Activated CD8-positive, alpha-beta T cell treated with anti-CD3 and anti-CD28 coated beads for 36 hours (primary cell): ENCODE results near the gene PBRM1. TPM values are rescaled to one million over a fixed set of nuclear protein-coding genes. Genes with fewer than 3 reads are reported as not detected.
A peak's percentile ranks its signal among the peaks of the same experiment; 100 is the strongest.

ENCODE experiments used
- ATAC-seq: fragments of 200-7000 bp; cut with Tn5 transposase; one replicate; pipeline ENCODE4 v1.10.0; 2021; ENCODE audit warnings: mild to moderate bottlenecking, moderate library complexity
- CTCF ChIA-PET: fragments of 350-600 bp; sonication (Branson Sonifier 250); formaldehyde crosslinking; loops from one replicate; lab custom pipeline; 2021; ENCODE audit warnings: antibody characterized with exemption; lab: Charles Lee
- POLR2A ChIA-PET: fragments of 350-600 bp; sonication (Branson Sonifier 250); formaldehyde crosslinking; loops from one replicate; lab custom pipeline; 2021; ENCODE audit warnings: antibody characterized with exemption; lab: Charles Lee
- DNase-seq: peaks from one replicate; pipeline ENCODE4 v3.0.0-alpha.2; 2020
- H3K27ac Mint-ChIP-seq: one replicate; pipeline ENCODE4 v1.8.0; 2021; ENCODE audit warnings: mild to moderate bottlenecking, mixed read lengths
- H3K27me3 Mint-ChIP-seq: one replicate; pipeline ENCODE4 v1.8.0; 2021; ENCODE audit warnings: mixed read lengths
- H3K36me3 Mint-ChIP-seq: one replicate; pipeline ENCODE4 v1.8.0; 2021; ENCODE audit warnings: low read depth, mixed read lengths
- H3K4me1 Mint-ChIP-seq: one replicate; pipeline ENCODE4 v1.8.0; 2021; ENCODE audit warnings: low read depth, mixed read lengths
- H3K4me3 Mint-ChIP-seq: one replicate; pipeline ENCODE4 v1.8.0; 2021; ENCODE audit warnings: mild to moderate bottlenecking, moderate library complexity, mixed read lengths
- H3K9me3 Mint-ChIP-seq: one replicate; pipeline ENCODE4 v1.8.0; 2021; ENCODE audit warnings: mixed read lengths
- CTCF ChIP-seq: fragments of 200-600 bp; IDR thresholded peaks from one replicate; pipeline ENCODE4 v1.8.0; 2022; ENCODE audit warnings: antibody characterized with exemption, mild to moderate bottlenecking
- intact Hi-C: fragments of 100-400 bp; cut with micrococcal nuclease; formaldehyde crosslinking; loops from one replicate; pipeline ENCODE4 v1.10.0; 2022
- total RNA-seq, 2 experiments: library from RNA; stranded (reverse); gene quantifications; one replicate each; pipeline ENCODE4 v1.2.3, GENCODE V29; 2021

Gene PBRM1
- total RNA-seq, 2 experiments from 2014 or later = 55.9 to 56.1 TPM

- H3K27ac Mint-ChIP-seq = no peak overlapping the region
- no peak for TF ChIP-seq CTCF
- ChIA-PET POLR2A (no interaction called here), CTCF (interaction anchor here (1.3 kb wide), 1 partner anchor 74 kb away, joined by 4 read pairs; no protein-coding TSS in a partner anchor)
- no peaks in the 10 kb centered on the region for H3K9me3 Mint-ChIP-seq
- H3K27me3 Mint-ChIP-seq = no peaks in the 10 kb centered on the region
- DNase-seq (no peak), ATAC-seq (no peak)
- peaks cover 2% of the 10 kb centered on the region for H3K4me1 Mint-ChIP-seq
- intact Hi-C loops = no loop called here
- H3K36me3 Mint-ChIP-seq = peaks cover 28% of the 10 kb centered on the region
- no peak overlapping the region for H3K4me3 Mint-ChIP-seq
These were observed 139.4 kb downstream of the PBRM1 start for GRCh38 chr3:52546111-52546901.

GRCh38 chr3:52544937-52545336 lies 140.8 kb downstream of the PBRM1 start:
- intact Hi-C loops = no loop called here
- DNase-seq (no peak), ATAC-seq (no peak)
- Mint-ChIP-seq H3K36me3 (peaks cover 32% of the 10 kb centered on the region), H3K9me3 (no peaks in the 10 kb centered on the region), H3K4me3 (no peak overlapping the region), H3K27me3 (no peaks in the 10 kb centered on the region), H3K27ac (peak overlapping the region; percentile 35), H3K4me1 (peaks cover 13% of the 10 kb centered on the region)
- POLR2A ChIA-PET = interaction anchor here (0.6 kb wide), 1 partner anchor 227 kb away, joined by 3 read pairs; no protein-coding TSS in a partner anchor
- CTCF ChIA-PET = interaction anchor here (1.1 kb wide), 1 partner anchor 324 kb away, joined by 3 read pairs; no protein-coding TSS in a partner anchor
- no peak for TF ChIP-seq CTCF

- ChIA-PET CTCF (interaction anchor here (0.9 kb wide), 1 partner anchor 10 kb away, joined by 3 read pairs; no protein-coding TSS in a partner anchor), POLR2A (no interaction called here)
- Mint-ChIP-seq H3K4me1 (peaks cover 35% of the 10 kb centered on the region), H3K9me3 (no peaks in the 10 kb centered on the region), H3K27me3 (no peaks in the 10 kb centered on the region), H3K36me3 (peaks cover 42% of the 10 kb centered on the region), H3K4me3 (no peak overlapping the region), H3K27ac (no peak overlapping the region)
- DNase-seq (no peak), ATAC-seq (no peak)
- no peak for TF ChIP-seq CTCF
- intact Hi-C loops = no loop called here
These were observed 144.7 kb downstream of the PBRM1 start for GRCh38 chr3:52541050-52541449.

- Mint-ChIP-seq H3K4me3 (peak overlapping the region; percentile 43), H3K4me1 (peaks cover 46% of the 10 kb centered on the region), H3K27ac (peak overlapping the region; percentile 19), H3K36me3 (peaks cover 37% of the 10 kb centered on the region), H3K27me3 (no peaks in the 10 kb centered on the region), H3K9me3 (no peaks in the 10 kb centered on the region)
- TF ChIP-seq CTCF = no peak
- ChIA-PET CTCF (interaction anchor here (1.4 kb wide), 1 partner anchor 67 kb away, joined by 5 read pairs; no protein-coding TSS in a partner anchor), POLR2A (interaction anchor here (0.6 kb wide), 1 partner anchor 310 kb away, joined by 3 read pairs; no protein-coding TSS in a partner anchor)
- intact Hi-C loops = loop anchor here (10.0 kb wide), 1 partner anchor 146 kb away; the partner anchor contains the start of genes GNL3 and PBRM1
- ATAC-seq (no peak), DNase-seq (no peak)
These were observed 146.6 kb downstream of the PBRM1 start for GRCh38 chr3:52539010-52539653.
